ENCODE results near the gene GJB2. TPM values are rescaled to one million over a fixed set of nuclear protein-coding genes. Genes with fewer than 3 reads are reported as not detected.

Gene GJB2
- total RNA-seq, 2 experiments from 2014 or later = 0.19 to 0.25 TPM

DNA sequence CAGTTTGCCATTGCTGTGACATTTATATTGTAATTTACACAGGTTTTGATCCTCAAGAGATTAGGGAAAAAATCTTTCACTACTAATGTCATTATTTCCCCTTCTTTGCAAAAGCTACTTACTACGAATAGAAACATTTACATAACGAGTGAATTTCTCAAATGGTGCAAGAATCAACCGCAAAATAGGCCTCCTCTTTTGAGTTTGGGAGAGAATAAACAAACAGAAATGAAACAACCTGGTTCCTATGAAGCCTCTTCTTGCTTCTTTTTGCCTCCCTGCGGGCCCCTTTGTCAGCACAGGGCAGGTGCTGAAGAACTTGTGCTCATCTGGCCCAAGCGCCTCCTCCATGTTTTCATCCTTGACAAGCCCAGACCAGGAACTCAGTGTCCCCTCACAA is 21.8 kb downstream of the GJB2 start:
- TF ChIP-seq, protein P1, sequence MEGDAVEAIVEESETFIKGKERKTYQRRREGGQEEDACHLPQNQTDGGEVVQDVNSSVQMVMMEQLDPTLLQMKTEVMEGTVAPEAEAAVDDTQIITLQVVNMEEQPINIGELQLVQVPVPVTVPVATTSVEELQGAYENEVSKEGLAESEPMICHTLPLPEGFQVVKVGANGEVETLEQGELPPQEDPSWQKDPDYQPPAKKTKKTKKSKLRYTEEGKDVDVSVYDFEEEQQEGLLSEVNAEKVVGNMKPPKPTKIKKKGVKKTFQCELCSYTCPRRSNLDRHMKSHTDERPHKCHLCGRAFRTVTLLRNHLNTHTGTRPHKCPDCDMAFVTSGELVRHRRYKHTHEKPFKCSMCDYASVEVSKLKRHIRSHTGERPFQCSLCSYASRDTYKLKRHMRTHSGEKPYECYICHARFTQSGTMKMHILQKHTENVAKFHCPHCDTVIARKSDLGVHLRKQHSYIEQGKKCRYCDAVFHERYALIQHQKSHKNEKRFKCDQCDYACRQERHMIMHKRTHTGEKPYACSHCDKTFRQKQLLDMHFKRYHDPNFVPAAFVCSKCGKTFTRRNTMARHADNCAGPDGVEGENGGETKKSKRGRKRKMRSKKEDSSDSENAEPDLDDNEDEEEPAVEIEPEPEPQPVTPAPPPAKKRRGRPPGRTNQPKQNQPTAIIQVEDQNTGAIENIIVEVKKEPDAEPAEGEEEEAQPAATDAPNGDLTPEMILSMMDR (IDR thresholded peaks at IDR 0.05) = no peak
- ATAC-seq (ENCODE audit: poor library complexity) (no peak), DNase-seq (peak in 1 of 14 experiments; percentile 27)
- Mint-ChIP-seq H3K27me3 (peaks cover 91% of the 10 kb centered on the region), H3K9me3 (no peaks in the 10 kb centered on the region), H3K36me3 (ENCODE audit: low read depth) (no peaks in the 10 kb centered on the region), H3K4me3 (no peak overlapping the region), H3K27ac (no peak overlapping the region), H3K4me1 (ENCODE audit: low read depth) (peaks cover 7% of the 10 kb centered on the region)
- peaks cover 29 to 40% of the 10 kb centered on the region in 2 experiments for H3K27me3 ChIP-seq (ENCODE audit: control insufficient read depth in 1 of 2, insufficient read depth in 2 of 2, low read length in 2 of 2)
- intact Hi-C loops (cut with DNase I, micrococcal nuclease) = no loop called here
- ChIA-PET POLR2A (no interaction called here), CTCF (interaction anchor here (1.2 kb wide), 1 partner anchor 26 kb away, joined by 6 read pairs; no protein-coding TSS in a partner anchor)
- H3K9me3 ChIP-seq (ENCODE audit: control insufficient read depth in 1 of 2, insufficient read depth in 1 of 2, low read length in 2 of 2) = no peaks in the 10 kb centered on the region
- H3K36me3 ChIP-seq (ENCODE audit: insufficient read depth, low read length) = no peaks in the 10 kb centered on the region
- no peak overlapping the region for H3K4me3 ChIP-seq (ENCODE audit: low read length)
- H3K27ac ChIP-seq (ENCODE audit: low read depth in 1 of 2, low read length in 2 of 2) = no peak overlapping the region
- peaks cover 7% of the 10 kb centered on the region for H3K4me1 ChIP-seq (ENCODE audit: insufficient read depth, low read length)

GRCh38 chr13:20168396-20168795 is 24.3 kb downstream of the GJB2 start:
- DNase-seq (no peak), ATAC-seq (ENCODE audit: poor library complexity) (no peak)
- peaks cover 78% of the 10 kb centered on the region for H3K27me3 Mint-ChIP-seq
- no peak overlapping the region for H3K4me3 Mint-ChIP-seq
- peaks cover 3% of the 10 kb centered on the region for H3K4me1 Mint-ChIP-seq (ENCODE audit: low read depth)
- Histone ChIP-seq H3K27ac (ENCODE audit: low read depth in 1 of 2, low read length in 2 of 2) (no peak overlapping the region), H3K36me3 (ENCODE audit: insufficient read depth, low read length) (no peaks in the 10 kb centered on the region), H3K4me1 (ENCODE audit: insufficient read depth, low read length) (no peaks in the 10 kb centered on the region), H3K27me3 (ENCODE audit: control insufficient read depth in 1 of 2, insufficient read depth in 2 of 2, low read length in 2 of 2) (peaks cover 20 to 26% of the 10 kb centered on the region in 2 experiments), H3K9me3 (ENCODE audit: control insufficient read depth in 1 of 2, insufficient read depth in 1 of 2, low read length in 2 of 2) (no peaks in the 10 kb centered on the region), H3K4me3 (ENCODE audit: low read length) (no peak overlapping the region)
- no peak overlapping the region for H3K27ac Mint-ChIP-seq
- intact Hi-C loops (cut with DNase I, micrococcal nuclease) = no loop called here
- H3K36me3 Mint-ChIP-seq (ENCODE audit: low read depth) = no peaks in the 10 kb centered on the region
- POLR2A ChIA-PET = no interaction called here
- no peaks in the 10 kb centered on the region for H3K9me3 Mint-ChIP-seq
- TF ChIP-seq, protein P1 (IDR thresholded peaks at IDR 0.05) = no peak
- CTCF ChIA-PET = interaction anchor here (0.7 kb wide), 1 partner anchor 29 kb away, joined by 4 read pairs; no protein-coding TSS in a partner anchor

- Histone ChIP-seq H3K27ac (ENCODE audit: low read depth in 1 of 2, low read length in 2 of 2) (no peak overlapping the region), H3K9me3 (ENCODE audit: control insufficient read depth in 1 of 2, insufficient read depth in 1 of 2, low read length in 2 of 2) (no peaks in the 10 kb centered on the region), H3K4me1 (ENCODE audit: insufficient read depth, low read length) (peaks cover 10% of the 10 kb centered on the region), H3K27me3 (ENCODE audit: control insufficient read depth in 1 of 2, insufficient read depth in 2 of 2, low read length in 2 of 2) (peaks cover 26% of the 10 kb centered on the region in 2 experiments), H3K36me3 (ENCODE audit: insufficient read depth, low read length) (no peaks in the 10 kb centered on the region), H3K4me3 (ENCODE audit: low read length) (no peak overlapping the region)
- TF ChIP-seq, protein P1 (IDR thresholded peaks at IDR 0.05) = no peak
- no peaks in the 10 kb centered on the region for H3K9me3 Mint-ChIP-seq
- DNase-seq = no peak
- no peak overlapping the region for H3K27ac Mint-ChIP-seq
- H3K27me3 Mint-ChIP-seq = peaks cover 63% of the 10 kb centered on the region
- H3K4me3 Mint-ChIP-seq = no peak overlapping the region
- peaks cover 12% of the 10 kb centered on the region for H3K4me1 Mint-ChIP-seq (ENCODE audit: low read depth)
- no peak for ATAC-seq (ENCODE audit: poor library complexity)
- intact Hi-C loops (cut with DNase I, micrococcal nuclease) = no loop called here
- no peaks in the 10 kb centered on the region for H3K36me3 Mint-ChIP-seq (ENCODE audit: low read depth)
- CTCF ChIA-PET = interaction anchor here (1.2 kb wide), 1 partner anchor 84 kb away, joined by 3 read pairs; no protein-coding TSS in a partner anchor
- POLR2A ChIA-PET = no interaction called here
These were observed 27.1 kb downstream of the GJB2 start for GRCh38 chr13:20165417-20166257.
